GM21529 (cell line): ENCODE results near the gene NOP14.
A peak's percentile ranks its signal among the peaks of the same experiment; 100 is the strongest.
"Not testable (repeated sequence)": the region's sequence is repeated elsewhere in the genome, so short reads cannot be mapped to it uniquely, and the experiment has no call there.

Experiments
- ATAC-seq: cut with Tn5 transposase; IDR thresholded peaks from one replicate; pipeline ENCODE4 v1.9.1; 2021; ENCODE audit not compliant: unreplicated experiment

NOP14 gene

DNA sequence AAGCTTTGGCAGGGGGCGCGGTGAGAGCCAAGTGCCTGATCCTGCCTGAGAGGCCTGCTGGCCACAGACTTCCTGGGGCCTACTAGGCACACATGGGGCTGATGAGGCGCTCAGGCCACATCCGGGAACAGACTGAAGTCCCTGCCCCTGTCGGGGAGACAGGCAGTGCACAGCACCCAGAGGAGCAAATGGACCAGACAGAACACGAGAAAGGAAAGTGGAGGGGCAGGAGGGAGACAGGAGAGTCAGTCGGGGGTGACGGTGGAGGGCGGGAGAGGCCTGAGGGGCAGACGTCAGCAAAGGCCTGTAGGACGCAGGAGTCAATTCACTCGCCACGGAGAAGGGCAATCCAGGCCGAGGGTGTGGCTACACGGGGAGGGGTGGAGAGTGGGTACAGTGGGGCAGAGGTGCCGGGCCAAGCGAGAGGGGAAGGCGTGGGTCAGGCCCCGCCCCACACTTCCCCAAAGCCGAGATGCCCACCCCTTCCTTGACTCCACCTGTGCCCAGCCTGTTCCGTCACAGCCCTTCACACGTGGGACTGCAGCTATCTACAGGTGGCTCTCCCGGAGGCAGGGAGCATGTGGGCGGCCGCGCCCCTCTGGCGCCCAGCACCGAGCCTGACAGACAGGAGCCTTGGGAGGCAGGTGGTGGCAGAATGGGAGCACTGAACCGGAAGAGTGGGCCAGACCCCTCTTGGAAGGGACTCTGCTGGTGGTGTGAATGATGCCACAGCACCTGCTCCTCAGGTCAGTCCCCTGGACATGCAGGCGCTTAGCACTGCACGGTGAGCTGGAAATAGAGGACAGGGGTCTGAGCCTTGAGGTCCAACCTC lies 20.5 kb downstream of the NOP14 start:
- no peak for ATAC-seq

DNA sequence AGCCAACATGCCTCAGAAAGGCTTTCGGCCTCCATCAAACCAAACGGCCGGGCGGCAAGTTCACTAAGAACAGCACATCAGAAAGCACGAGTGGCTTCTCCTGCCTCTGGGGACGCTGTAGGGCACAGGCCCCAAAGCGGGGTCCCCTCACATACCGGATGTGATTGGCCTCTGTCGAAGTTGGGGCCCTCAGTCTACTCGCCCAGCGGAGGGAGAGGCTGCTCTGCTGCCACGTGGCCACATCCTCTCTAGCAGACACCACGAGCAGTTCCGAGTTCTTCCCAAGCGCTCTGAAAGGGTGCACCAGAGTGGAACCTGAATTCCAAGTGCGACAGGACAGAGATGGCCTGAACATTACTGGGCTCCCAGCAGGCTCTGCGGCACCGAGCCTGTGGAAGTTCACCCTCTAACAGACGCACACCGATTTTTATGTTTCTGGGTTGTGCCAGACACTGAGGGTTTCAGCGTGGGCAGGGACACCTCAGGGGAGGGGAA lies 21.1 kb downstream of the NOP14 start:
- ATAC-seq, result no peak

DNA sequence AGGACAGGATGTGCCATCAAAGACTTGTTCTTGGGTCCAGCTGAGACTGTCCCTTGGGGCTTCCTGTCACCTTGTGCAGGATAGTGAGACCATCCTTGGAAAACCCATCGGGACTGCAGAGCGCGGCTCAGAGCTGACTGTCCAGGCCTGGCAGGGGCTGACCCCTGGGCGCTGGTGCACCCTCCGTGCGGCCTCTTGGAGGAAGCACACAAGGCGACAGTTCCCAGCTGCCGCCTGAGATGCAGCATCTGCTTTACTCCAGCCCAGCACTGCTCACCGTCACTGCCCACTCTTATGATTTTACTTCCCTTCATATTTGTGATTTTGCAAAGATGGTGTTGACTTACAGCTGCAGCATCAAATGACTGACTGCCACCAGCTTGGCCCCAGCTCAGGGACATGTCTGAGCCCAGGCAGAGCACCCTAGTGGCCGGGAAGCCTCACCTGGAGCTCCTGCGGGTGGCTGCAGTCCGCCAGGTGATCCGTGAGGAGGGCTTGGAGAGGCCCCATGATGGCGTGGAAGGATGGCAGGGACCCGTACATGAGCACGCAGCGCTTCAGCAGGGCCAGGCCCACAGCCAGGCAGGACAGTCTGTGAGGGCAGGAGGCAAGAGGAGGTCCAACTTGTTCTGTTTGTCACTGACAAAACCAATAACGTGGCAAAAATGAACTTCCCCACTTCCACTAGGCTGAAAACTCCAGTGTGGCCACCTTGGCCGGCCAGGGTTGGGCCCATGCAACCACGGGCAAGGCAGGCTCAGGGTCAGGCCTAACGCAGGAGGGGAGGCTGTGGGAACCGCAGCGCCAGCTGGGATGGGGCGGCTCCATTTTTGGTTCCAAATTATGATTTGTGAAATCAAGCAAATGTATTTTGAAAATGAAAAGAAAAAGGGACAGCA lies 21.8 kb downstream of the NOP14 start:
- no peak for ATAC-seq

DNA sequence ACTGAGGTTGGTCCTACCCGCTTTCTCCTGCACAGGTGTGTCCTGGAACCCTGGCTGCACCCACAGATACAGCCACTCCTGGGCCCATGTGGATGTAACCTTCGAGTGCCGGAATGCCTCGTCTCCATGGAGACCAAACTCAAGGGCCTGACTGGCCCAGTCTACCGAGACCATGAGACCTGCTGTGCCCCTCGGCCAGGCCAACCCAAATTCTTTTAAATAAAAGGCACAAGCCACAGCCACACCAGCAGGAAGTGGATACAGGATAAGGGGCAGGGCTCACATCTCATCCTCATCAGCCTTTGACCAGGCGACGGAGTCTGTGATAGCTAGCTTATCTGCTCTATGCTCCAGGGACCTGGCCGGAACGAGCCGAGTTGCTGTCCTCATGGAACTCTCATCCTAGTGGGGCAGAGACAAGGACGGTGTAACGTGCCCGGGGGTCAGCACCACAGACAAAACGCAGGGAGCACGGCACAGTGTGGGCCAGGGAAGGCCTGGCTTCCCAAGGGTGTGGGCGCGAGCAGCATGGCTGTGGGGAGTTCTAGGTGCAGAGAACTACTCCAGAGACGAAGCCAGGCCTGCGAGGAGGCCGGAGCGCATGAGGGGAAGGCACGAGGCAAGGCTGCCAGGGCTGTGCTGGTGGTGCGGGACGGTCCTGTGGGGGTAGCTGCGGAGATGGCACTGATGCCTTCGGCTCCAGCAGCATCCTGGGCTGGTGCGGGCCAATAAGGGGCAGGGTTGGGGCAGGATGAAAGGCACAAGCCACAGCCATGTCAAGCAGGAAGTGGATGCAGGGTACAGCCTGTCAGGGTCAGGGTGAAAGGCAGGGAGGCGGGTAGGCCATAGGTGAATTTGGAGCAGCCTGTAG lies 22.7 kb downstream of the NOP14 start:
- ATAC-seq, result no peak

DNA sequence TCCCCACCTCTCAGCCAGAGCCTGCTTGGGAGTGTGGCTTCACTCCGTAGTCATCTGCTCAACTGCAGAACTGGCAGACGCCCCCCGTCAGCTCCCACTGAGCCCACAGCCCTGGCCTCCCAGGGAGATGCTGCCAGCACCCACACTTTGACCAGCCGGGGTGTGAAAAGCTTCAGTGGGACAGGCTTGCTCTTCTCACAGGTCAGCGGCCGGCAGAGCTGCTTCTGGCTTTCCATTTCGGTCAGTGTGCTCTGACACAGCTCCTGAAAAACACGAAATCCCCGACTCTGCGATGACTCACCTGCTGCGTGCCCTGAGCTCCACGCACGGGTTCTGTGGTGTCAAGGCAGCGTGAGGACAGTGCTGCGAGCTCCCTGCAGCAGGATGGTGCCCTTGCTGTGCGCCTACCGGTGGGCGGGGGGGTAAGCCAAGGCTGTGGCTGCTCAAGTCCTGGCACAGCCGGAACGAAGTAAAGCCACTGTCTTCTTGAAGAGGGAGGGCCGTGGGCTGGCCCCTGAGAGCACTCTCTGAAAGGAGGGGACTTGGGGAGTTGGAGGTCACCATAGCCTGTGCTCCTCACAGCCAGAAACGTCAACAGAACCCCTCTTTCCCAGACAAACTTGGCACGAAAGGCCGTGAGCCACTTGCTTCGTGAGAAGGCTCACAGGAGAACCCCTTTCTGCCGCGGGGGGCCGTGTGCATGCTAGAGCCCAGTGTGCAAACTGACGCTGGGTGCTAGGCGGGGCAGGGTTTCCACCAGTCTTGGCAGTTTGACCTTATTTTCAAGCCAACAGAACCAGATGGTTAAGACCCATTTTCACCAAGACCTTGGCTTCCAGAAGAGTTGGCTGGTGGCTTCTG lies 23.6 kb downstream of the NOP14 start:
- no peak for ATAC-seq

DNA sequence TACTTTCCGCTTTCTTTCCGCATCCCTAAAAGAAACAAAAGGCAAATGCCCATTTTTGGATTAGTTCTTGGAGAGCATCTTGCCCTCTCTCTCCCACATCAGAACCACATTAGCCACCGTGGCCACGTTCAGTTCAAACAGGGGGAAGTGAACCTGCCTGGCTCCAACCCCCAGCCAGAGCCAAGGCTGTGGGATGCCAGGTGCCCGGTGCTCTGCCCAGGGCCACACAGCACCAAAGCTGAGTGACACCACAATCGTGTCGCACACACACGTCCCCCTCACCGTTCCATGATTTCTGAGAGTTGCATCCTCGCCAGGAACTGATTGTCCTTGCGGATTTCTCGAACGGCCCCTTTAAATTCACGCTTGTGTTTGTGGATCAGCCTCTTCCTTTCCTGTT lies 24.3 kb downstream of the NOP14 start:
- ATAC-seq, result no peak

DNA sequence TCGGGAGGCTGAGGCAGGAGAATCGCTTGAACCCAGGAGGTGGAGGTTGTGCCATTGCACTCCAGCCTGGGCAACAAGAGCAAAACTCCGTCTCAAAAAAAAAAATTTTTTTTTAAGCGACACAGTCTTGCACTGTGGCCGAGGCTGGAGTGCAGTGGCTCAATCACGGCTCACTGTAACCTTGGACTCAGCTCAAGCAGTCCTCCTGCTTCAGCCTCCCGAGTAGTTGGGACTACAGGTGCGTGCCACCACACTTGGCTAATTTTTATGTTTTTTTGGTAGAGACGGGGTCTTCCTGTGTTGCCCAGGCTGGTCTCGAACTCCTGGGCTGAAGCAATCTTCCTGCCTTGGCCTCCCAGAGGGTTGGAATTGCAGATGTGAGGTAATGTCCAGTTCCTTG lies 24.8 kb downstream of the NOP14 start:
- ATAC-seq, result not testable (repeated sequence)

DNA sequence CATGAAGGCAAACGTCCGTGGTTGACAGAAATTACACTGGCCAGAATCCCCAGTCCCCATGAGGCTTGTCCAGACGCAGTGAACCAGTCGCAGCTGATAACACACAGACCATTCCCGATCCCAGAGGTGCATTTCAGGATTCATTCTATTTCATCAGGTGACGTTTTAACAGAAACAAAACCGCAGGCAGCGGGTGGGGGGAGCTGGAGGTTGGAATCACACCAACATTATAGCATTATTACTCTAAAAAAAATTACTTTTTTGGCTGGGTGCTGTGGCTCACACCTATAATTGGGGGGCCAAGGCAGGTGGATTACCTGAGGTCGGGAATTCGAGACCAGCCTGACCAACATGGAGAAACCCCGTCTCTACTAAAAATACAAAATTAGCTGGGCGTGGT lies 25.2 kb downstream of the NOP14 start:
- no peak for ATAC-seq

DNA sequence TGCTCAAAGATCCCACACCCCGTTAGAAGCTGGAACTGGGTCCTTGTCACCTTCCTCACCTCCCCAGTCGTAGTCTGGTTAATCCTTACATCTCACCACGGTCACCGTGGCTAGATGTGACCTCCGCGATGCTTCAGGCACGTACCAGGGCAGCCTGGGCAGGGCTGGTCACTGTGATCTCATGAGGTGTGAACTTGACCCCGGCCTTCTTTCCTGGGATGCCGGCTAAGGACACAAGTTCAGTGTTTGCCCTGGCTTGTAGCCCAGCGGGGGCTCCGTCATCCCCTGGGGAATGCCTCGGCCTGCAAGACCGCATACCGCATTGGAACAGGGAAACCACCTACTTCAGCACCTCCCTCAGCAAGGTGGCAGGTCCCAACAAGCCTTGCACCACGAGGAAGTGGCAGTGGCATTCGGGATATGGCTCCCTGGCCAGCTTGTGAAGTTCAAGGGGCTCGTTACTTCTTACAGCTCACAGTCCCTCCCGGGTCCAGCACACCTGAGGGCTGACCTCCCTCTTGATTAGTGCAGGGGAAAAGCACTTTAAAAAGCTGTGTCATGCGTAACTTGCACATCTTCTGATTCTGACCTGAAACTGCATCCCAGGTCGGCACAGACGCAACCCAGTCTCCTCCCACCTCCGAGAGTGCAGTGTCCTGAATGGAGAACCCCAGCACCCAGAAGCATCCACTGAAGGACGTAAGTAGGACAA lies 25.9 kb downstream of the NOP14 start:
- peak; percentile 21 for ATAC-seq

DNA sequence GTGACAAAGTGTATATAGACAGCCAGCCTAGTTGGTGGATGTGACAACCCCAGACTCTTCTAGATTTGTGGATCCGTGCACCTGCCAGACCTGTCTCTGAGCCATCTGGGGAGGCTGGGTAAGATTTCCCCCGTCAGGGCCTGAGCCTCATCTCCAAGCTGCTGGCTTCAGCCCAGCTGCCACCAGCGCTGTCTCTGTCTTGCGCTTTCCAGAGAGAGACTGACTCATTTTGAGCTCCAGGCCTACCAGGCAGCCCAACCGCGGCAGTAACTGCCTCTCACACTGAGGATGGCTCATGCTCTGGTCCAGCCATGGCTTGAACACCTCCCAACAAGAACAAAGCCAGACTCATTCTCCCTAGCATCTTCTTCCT lies 26.4 kb downstream of the NOP14 start:
- peak; percentile 39 for ATAC-seq

DNA sequence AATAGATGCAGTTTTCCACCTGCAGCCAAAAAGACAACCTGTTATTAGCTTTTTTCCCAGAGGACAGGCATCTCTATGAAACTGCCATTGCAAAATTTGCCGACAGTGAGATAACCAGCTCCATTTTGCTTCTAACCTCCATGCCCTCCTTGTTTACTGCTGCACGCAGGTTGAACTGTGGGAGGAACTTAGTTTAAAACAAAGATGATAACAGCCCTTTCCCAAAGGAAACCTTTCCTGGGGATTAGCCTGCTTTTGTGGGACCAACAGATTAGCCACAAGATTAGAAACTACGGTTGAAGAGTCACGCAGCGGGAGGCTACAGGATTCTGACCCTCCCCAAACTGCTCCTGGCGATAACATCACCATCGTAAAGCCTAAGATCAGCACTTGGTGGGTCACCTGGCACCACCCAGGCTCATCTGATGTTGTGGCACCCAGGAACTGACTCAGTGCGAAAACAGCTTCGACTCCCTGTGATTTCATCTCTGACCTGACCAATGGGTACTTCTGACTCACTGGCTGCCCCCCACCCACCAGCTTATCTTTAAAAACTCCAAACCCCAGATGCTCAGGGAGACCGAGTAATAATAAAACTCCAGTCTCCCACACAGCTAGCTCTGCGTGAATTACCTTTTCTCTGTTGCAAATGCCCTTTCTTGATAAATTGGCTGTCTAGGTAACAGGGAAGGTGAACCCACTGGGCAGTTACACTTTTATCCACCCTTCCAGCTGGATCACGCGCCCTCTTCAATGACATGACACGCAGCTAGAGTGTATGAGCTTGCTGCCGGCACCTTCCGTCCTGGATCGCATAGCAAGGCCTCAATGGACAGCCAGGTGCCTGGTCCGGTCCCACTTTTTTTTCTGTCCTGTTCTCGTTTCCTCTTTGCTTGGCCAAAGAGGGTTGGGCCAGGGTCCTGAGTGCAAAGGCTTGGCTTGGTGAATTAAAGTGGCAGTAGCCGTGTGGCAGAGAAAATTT lies 27.2 kb downstream of the NOP14 start:
- no peak for ATAC-seq

DNA sequence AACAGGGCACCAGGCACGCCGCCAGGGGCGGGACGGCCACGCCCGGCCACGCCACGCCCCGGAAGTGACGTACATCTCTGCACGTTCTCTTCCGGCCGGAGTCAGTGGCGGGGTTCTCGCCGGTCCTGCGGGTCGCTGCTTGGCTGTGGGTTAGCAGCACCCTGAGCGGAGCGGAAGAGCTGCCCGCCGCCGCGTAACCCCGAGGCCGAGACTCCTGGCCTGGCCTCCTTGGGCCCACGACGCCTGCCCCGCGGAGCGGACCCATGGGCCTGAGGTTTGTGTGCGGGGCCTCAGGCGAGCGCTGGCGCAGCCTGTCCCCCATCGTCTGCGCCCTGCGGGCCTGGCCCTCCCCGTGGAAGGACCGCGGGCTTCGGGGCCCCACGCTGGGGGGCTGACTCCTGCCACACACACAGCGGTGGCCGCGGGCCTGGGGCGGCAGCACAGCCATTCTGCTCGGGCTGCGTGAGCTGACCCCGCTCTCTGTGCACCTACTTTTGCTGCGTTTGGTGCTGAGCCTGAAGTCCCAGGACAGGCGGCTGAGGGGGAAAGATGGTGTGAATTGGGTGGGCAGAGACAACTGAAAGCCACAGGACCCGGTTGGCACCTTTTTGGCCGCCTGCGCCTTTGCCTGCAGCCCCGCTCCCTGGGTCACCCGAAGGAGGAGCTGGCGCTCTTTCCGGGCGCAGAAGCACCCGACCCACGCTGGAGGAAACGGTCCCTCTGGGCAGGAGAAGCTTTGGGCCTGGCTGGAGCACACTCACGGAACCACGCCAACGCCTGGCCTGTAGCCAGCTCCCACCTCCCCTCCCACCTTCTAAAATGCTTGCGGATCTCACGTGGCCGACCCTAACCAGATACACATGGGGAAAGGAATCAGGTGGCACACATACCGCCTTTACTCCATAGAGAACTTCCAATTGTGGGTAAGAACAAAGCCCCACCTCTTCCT lies 28.1 kb downstream of the NOP14 start:
- peak; percentile 34 for ATAC-seq

DNA sequence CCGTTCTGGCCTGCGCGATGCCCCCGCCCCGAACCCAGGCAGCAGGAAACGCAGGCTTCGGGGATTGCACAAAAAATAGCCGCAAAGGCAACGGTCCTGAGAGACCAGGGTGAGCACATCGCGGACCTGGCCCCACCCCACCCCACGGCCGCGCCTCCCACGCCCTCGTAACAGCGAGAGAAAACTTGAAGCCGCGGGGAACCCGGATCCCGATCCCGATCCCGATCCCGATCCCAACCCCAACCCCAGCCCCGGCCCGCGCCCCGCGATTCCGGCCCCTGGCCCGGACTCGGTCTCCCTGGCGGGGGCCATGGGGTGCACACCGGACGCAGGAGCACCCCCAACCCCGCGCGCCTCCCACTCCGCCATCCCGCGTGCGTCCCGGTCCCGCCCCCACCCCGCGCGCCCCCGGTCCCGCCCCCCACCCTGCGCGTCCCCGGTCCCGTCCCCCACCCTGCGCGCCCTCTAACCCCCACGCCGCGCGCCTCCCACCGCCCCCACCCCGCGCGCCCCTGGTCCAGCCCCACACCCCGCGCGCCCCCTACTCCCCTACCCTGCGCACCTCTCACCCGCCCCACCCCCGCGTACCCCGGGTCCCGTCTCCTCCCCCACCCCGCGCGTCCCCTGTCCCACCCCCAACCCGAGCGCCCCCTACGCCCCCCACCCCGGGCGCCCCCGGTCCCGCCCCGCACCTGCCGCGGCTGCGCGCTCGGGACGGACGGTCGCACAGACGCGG lies 29.0 kb downstream of the NOP14 start:
- ATAC-seq, result no peak

DNA sequence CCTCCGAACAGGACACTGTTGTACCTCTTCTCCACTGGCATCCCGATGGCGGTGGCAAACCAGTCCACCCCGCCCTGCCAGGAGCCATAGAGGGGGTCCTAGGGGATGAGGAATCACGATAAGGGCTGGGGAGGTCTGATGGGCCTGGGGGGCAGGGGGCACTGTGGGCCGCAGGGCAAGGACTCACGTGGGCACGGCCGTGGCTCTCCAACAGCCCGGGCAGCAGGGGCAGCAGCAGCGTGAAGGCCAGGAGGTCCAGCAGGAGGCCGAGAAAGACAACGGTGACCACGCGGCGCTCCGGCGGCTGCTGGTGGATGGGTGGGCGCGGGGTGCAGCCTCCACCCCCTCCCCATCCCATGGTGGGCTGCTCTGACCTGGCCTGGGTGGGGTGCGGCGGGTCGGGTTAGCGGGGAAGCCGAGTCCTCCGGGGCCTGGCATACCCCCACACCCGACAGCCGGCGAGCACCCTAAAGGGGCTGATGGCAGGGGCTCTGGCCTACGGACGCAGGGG lies 29.6 kb downstream of the NOP14 start:
- no peak for ATAC-seq

DNA sequence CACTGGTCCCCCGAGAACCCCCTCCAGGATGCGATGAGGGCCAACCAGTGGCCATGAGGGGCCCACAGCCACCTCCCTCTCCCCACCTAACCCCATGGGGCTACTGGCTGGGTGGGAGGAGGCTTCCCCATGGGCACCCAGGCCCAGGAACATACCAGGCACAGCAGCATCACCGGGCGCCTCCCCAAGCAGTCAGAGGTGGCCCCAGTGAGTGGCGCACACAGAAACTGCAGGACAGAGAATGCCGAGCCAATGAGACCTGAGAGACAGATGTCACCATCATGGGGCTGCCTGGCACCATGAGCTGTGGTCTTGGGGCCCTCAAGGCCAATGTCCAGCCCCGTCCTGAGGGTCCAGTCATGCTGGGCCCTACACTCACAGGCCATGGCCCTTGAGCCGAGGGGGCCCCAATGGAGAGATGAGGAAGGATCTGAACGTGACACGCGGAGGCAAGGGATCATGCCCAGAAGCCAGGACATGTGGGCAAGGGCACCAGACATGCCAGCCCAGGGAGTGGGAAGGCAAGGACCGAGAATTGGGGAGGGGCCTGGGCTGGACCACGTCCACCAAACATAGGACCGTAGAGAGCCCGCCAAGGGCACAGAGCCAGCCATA lies 30.1 kb downstream of the NOP14 start:
- ATAC-seq, result no peak
